WTC11 (cell line): Measurements from ENCODE around the gene OR5AC2. TPM values are rescaled to one million over a fixed set of nuclear protein-coding genes. Genes with fewer than 3 reads are reported as not detected.

Experiments
- ATAC-seq: fragments of 200-7000 bp; cut with Tn5 transposase; 2 replicates; pipeline ENCODE4 v1.10.0; 2021; ENCODE audit warnings: mild to moderate bottlenecking, moderate library complexity
- CTCF ChIA-PET: fragments of 300-600 bp; sonication (Branson Sonifier 250); formaldehyde crosslinking; loops from one replicate; lab custom pipeline; 2021; ENCODE audit warnings: antibody characterized with exemption; lab: Charles Lee
- POLR2A ChIA-PET: fragments of 350-600 bp; sonication (Branson Sonifier 250); formaldehyde crosslinking; loops from one replicate; lab custom pipeline; 2021; ENCODE audit warnings: antibody characterized with exemption; lab: Charles Lee
- DNase-seq: peaks from one replicate; pipeline ENCODE4 v3.0.0; 2021; ENCODE audit warnings: low spot score
- H3K27ac Mint-ChIP-seq: 2 replicates; pipeline ENCODE4 v1.8.0; 2021; ENCODE audit warnings: mixed read lengths
- H3K27me3 Mint-ChIP-seq: 2 replicates; pipeline ENCODE4 v1.8.0; 2021; ENCODE audit warnings: low read depth, mild to moderate bottlenecking, moderate library complexity, mixed read lengths
- H3K36me3 Mint-ChIP-seq: 2 replicates; pipeline ENCODE4 v1.8.0; 2021; ENCODE audit warnings: mixed read lengths
- H3K4me1 Mint-ChIP-seq: 2 replicates; pipeline ENCODE4 v1.8.0; 2022; ENCODE audit warnings: mixed read lengths
- H3K4me3 Mint-ChIP-seq: 2 replicates; pipeline ENCODE4 v1.8.0; 2021; ENCODE audit warnings: mild to moderate bottlenecking, moderate library complexity, mixed read lengths
- H3K9me3 Mint-ChIP-seq: 2 replicates; pipeline ENCODE4 v1.8.0; 2021; ENCODE audit warnings: mixed read lengths
- CREM ChIP-seq: sonication (generic); formaldehyde crosslinking; IDR thresholded peaks from 2 replicates; pipeline ENCODE4 v1.8.1; 2022; ENCODE audit warnings: mild to moderate bottlenecking, missing genetic modification reagents, moderate library complexity
- EMX1 ChIP-seq: fragments of 250-450 bp; sonication (Bioruptor Pico); IDR thresholded peaks from 2 replicates; pipeline ENCODE4 v1.8.0; 2021; ENCODE audit warnings: mild to moderate bottlenecking
- FOXK1 ChIP-seq: sonication (generic); formaldehyde crosslinking; IDR thresholded peaks from 2 replicates; pipeline ENCODE4 v1.8.0; 2022; ENCODE audit warnings: mild to moderate bottlenecking, moderate library complexity, missing genetic modification reagents
- GTF2I ChIP-seq: fragments of 250-450 bp; sonication (Bioruptor Pico); conservative IDR thresholded peaks from 2 replicates; pipeline ENCODE4 v1.4.0; 2021; ENCODE audit warnings: mild to moderate bottlenecking
- IRF1 ChIP-seq: sonication (generic); formaldehyde crosslinking; IDR thresholded peaks from 2 replicates; pipeline ENCODE4 v1.8.0; 2023; ENCODE audit warnings: missing genetic modification reagents
- JAZF1 ChIP-seq: fragments of 250-450 bp; sonication (Bioruptor Pico); IDR thresholded peaks from 2 replicates; pipeline ENCODE4 v1.9.0; 2021; ENCODE audit warnings: moderate library complexity, mild to moderate bottlenecking, inconsistent platforms
- JUN ChIP-seq: sonication (generic); formaldehyde crosslinking; IDR thresholded peaks from 2 replicates; pipeline ENCODE4 v1.8.0; 2023; ENCODE audit warnings: mild to moderate bottlenecking, missing genetic modification reagents
- NFATC4 ChIP-seq: fragments of 250-450 bp; sonication (Bioruptor Pico); IDR thresholded peaks from 2 replicates; pipeline ENCODE4 v1.9.0; 2021; ENCODE audit warnings: mild to moderate bottlenecking
- NR3C1 ChIP-seq: sonication (generic); formaldehyde crosslinking; conservative IDR thresholded peaks from 2 replicates; pipeline ENCODE4 v1.8.1; 2023; ENCODE audit warnings: low read depth, mild to moderate bottlenecking, missing genetic modification reagents
- RELA ChIP-seq: sonication (generic); formaldehyde crosslinking; IDR thresholded peaks from 2 replicates; pipeline ENCODE4 v1.8.1; 2022; ENCODE audit warnings: missing genetic modification reagents, mild to moderate bottlenecking, borderline replicate concordance
- SP1 ChIP-seq: sonication (generic); formaldehyde crosslinking; conservative IDR thresholded peaks from 2 replicates; pipeline ENCODE4 v1.8.1; 2022; ENCODE audit warnings: missing genetic modification reagents
- TEAD4 ChIP-seq: sonication (generic); formaldehyde crosslinking; IDR thresholded peaks from 2 replicates; pipeline ENCODE4 v1.8.0; 2022; ENCODE audit warnings: mild to moderate bottlenecking, missing genetic modification reagents
- USF2 ChIP-seq: sonication (generic); formaldehyde crosslinking; IDR thresholded peaks from 2 replicates; pipeline ENCODE4 v1.8.1; 2023; ENCODE audit warnings: mild to moderate bottlenecking, missing genetic modification reagents, moderate library complexity
- ZNF138 ChIP-seq: sonication (generic); formaldehyde crosslinking; conservative IDR thresholded peaks from 2 replicates; pipeline ENCODE4 v1.8.1; 2022; ENCODE audit warnings: mild to moderate bottlenecking, moderate library complexity, missing genetic modification reagents
- ZNF232 ChIP-seq: sonication (generic); formaldehyde crosslinking; IDR thresholded peaks from 2 replicates; pipeline ENCODE4 v1.8.0; 2022; ENCODE audit warnings: mild to moderate bottlenecking, missing genetic modification reagents
- ZNF416 ChIP-seq: fragments of 250-450 bp; sonication (Bioruptor Pico); IDR thresholded peaks from 2 replicates; pipeline ENCODE4 v1.9.0; 2021; ENCODE audit warnings: mild to moderate bottlenecking, inconsistent platforms
- ZNF423 ChIP-seq: fragments of 250-450 bp; sonication (Bioruptor Pico); IDR thresholded peaks from 2 replicates; pipeline ENCODE4 v2.1.2; 2022; ENCODE audit warnings: mild to moderate bottlenecking, moderate library complexity
- ZNF425 ChIP-seq: fragments of 250-450 bp; sonication (Bioruptor Pico); conservative IDR thresholded peaks from 2 replicates; pipeline ENCODE4 v1.9.0; 2021; ENCODE audit warnings: mild to moderate bottlenecking
- total RNA-seq: library from RNA; stranded (reverse); gene quantifications from 3 replicates; pipeline ENCODE4 v1.2.3, GENCODE V29; 2021
- TF ChIP-seq, protein P1 (sequence below): sonication (generic); formaldehyde crosslinking; IDR thresholded peaks from 2 replicates; pipeline ENCODE4 v1.8.1; 2022; ENCODE audit warnings: missing genetic modification reagents, borderline replicate concordance
- TF ChIP-seq, protein P2 (sequence below): sonication (generic); formaldehyde crosslinking; conservative IDR thresholded peaks from 2 replicates; pipeline ENCODE4 v1.8.1; 2022; ENCODE audit warnings: mild to moderate bottlenecking, missing genetic modification reagents
- TF ChIP-seq, protein P3 (sequence below): sonication (generic); formaldehyde crosslinking; IDR thresholded peaks from 2 replicates; pipeline ENCODE4 v1.8.1; 2023; ENCODE audit warnings: mild to moderate bottlenecking, missing genetic modification reagents, borderline replicate concordance
- TF ChIP-seq, protein P4 (sequence below): fragments of 250-450 bp; sonication (Bioruptor Pico); IDR thresholded peaks from 2 replicates; pipeline ENCODE4 v2.1.2; 2022; ENCODE audit warnings: mild to moderate bottlenecking, moderate library complexity
- TF ChIP-seq, protein P5 (sequence below): fragments of 250-450 bp; sonication (Bioruptor Pico); IDR thresholded peaks from 2 replicates; pipeline ENCODE4 v1.9.0; 2021; ENCODE audit warnings: mild to moderate bottlenecking

Gene OR5AC2
- total RNA-seq, 1 experiment from 2014 or later: not detected

- H3K4me3 Mint-ChIP-seq: no peak overlapping the region
- H3K4me1 Mint-ChIP-seq: no peaks in the 10 kb centered on the region; the same call in 1 of the 2 replicates
- CTCF ChIA-PET: no interaction called here
- TF ChIP-seq USF2 (CRISPR knock-in tag): no peak
- TF ChIP-seq TEAD4: no peak
- TF ChIP-seq, protein P1, sequence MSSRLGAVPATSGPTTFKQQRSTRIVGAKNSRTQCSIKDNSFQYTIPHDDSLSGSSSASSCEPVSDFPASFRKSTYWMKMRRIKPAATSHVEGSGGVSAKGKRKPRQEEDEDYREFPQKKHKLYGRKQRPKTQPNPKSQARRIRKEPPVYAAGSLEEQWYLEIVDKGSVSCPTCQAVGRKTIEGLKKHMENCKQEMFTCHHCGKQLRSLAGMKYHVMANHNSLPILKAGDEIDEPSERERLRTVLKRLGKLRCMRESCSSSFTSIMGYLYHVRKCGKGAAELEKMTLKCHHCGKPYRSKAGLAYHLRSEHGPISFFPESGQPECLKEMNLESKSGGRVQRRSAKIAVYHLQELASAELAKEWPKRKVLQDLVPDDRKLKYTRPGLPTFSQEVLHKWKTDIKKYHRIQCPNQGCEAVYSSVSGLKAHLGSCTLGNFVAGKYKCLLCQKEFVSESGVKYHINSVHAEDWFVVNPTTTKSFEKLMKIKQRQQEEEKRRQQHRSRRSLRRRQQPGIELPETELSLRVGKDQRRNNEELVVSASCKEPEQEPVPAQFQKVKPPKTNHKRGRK: no peak
- TF ChIP-seq, protein P2, sequence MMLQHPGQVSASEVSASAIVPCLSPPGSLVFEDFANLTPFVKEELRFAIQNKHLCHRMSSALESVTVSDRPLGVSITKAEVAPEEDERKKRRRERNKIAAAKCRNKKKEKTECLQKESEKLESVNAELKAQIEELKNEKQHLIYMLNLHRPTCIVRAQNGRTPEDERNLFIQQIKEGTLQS (CRISPR knock-in tag): no peak
- no peak for TF ChIP-seq NR3C1 (CRISPR knock-in tag)
- no peak for TF ChIP-seq ZNF423 (CRISPR knock-in tag)
- TF ChIP-seq RELA (CRISPR knock-in tag): no peak
- TF ChIP-seq EMX1 (CRISPR knock-in tag): no peak
- no peak for TF ChIP-seq ZNF138 (CRISPR knock-in tag)
- TF ChIP-seq NFATC4 (CRISPR knock-in tag): no peak
- TF ChIP-seq, protein P3, sequence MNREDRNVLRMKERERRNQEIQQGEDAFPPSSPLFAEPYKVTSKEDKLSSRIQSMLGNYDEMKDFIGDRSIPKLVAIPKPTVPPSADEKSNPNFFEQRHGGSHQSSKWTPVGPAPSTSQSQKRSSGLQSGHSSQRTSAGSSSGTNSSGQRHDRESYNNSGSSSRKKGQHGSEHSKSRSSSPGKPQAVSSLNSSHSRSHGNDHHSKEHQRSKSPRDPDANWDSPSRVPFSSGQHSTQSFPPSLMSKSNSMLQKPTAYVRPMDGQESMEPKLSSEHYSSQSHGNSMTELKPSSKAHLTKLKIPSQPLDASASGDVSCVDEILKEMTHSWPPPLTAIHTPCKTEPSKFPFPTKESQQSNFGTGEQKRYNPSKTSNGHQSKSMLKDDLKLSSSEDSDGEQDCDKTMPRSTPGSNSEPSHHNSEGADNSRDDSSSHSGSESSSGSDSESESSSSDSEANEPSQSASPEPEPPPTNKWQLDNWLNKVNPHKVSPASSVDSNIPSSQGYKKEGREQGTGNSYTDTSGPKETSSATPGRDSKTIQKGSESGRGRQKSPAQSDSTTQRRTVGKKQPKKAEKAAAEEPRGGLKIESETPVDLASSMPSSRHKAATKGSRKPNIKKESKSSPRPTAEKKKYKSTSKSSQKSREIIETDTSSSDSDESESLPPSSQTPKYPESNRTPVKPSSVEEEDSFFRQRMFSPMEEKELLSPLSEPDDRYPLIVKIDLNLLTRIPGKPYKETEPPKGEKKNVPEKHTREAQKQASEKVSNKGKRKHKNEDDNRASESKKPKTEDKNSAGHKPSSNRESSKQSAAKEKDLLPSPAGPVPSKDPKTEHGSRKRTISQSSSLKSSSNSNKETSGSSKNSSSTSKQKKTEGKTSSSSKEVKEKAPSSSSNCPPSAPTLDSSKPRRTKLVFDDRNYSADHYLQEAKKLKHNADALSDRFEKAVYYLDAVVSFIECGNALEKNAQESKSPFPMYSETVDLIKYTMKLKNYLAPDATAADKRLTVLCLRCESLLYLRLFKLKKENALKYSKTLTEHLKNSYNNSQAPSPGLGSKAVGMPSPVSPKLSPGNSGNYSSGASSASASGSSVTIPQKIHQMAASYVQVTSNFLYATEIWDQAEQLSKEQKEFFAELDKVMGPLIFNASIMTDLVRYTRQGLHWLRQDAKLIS (CRISPR knock-in tag): no peak
- TF ChIP-seq JAZF1 (CRISPR knock-in tag): no peak
- no peak for TF ChIP-seq GTF2I (CRISPR knock-in tag)
- no peak for TF ChIP-seq ZNF232 (CRISPR knock-in tag)
- TF ChIP-seq SP1 (CRISPR knock-in tag): no peak
- TF ChIP-seq, protein P4, sequence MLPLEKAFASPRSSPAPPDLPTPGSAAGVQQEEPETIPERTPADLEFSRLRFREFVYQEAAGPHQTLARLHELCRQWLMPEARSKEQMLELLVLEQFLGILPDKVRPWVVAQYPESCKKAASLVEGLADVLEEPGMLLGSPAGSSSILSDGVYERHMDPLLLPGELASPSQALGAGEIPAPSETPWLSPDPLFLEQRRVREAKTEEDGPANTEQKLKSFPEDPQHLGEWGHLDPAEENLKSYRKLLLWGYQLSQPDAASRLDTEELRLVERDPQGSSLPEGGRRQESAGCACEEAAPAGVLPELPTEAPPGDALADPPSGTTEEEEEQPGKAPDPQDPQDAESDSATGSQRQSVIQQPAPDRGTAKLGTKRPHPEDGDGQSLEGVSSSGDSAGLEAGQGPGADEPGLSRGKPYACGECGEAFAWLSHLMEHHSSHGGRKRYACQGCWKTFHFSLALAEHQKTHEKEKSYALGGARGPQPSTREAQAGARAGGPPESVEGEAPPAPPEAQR (CRISPR knock-in tag): no peak
- no peak for TF ChIP-seq CREM (CRISPR knock-in tag)
- TF ChIP-seq, all 79 proteins: peak for 0
- Mint-ChIP-seq H3K27me3 (no peaks in the 10 kb centered on the region; the same call in none of the 2 replicates), H3K9me3 (peaks cover 63% of the 10 kb centered on the region), H3K27ac (no peak overlapping the region), H3K36me3 (peaks cover 45% of the 10 kb centered on the region)
- peak; percentile 82 for ATAC-seq
- DNase-seq: no peak
- POLR2A ChIA-PET: no interaction called here
Observed at GRCh38 chr3:98114264-98114663, 27.3 kb downstream of the OR5AC2 start.

DNA sequence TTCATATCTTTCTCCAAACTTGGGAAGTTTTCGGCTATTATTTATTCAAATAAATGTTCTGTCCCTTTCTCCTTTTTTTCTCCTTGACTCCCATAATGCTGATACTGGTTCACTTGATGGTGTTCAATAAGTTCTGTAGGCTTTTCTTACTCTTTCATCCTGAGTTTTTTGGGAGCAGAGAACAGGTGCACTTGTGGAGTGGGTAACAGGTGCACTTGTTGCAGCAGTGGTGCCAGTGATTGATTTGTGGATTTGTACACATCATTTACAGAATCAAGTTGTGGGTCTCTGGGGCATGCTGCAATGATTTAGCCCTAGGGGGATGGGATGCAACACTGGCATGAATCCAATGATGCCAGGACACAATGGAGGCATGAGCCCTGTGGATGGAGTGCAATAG lies 28.7 kb downstream of the OR5AC2 start:
- Mint-ChIP-seq H3K36me3 (peaks cover 33% of the 10 kb centered on the region), H3K27me3 (no peaks in the 10 kb centered on the region; the same call in none of the 2 replicates), H3K27ac (no peak overlapping the region), H3K4me1 (no peaks in the 10 kb centered on the region), H3K9me3 (peaks cover 48% of the 10 kb centered on the region), H3K4me3 (no peak overlapping the region)
- DNase-seq (no peak), ATAC-seq (no peak)
- POLR2A ChIA-PET: no interaction called here
- CTCF ChIA-PET: no interaction called here
- TF ChIP-seq ZNF425 (no peak), JUN (CRISPR knock-in tag) (no peak), ZNF416 (no peak), FOXK1 (CRISPR knock-in tag) (no peak), GTF2I (CRISPR knock-in tag) (no peak), IRF1 (CRISPR knock-in tag) (no peak)
- TF ChIP-seq, protein P5, sequence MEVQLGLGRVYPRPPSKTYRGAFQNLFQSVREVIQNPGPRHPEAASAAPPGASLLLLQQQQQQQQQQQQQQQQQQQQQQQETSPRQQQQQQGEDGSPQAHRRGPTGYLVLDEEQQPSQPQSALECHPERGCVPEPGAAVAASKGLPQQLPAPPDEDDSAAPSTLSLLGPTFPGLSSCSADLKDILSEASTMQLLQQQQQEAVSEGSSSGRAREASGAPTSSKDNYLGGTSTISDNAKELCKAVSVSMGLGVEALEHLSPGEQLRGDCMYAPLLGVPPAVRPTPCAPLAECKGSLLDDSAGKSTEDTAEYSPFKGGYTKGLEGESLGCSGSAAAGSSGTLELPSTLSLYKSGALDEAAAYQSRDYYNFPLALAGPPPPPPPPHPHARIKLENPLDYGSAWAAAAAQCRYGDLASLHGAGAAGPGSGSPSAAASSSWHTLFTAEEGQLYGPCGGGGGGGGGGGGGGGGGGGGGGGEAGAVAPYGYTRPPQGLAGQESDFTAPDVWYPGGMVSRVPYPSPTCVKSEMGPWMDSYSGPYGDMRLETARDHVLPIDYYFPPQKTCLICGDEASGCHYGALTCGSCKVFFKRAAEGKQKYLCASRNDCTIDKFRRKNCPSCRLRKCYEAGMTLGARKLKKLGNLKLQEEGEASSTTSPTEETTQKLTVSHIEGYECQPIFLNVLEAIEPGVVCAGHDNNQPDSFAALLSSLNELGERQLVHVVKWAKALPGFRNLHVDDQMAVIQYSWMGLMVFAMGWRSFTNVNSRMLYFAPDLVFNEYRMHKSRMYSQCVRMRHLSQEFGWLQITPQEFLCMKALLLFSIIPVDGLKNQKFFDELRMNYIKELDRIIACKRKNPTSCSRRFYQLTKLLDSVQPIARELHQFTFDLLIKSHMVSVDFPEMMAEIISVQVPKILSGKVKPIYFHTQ (CRISPR knock-in tag): no peak
